K562 (cell line): ENCODE data around the gene PATE3. TPM values are rescaled to one million over a fixed set of nuclear protein-coding genes. Genes with fewer than 3 reads are reported as not detected.

Experiments used
- ATAC-seq: fragments of 200-7000 bp; cut with Tn5 transposase; 3 replicates; pipeline ENCODE4 v1.9.1; 2020; ENCODE audit warnings: moderate library complexity
- BruUV-seq: library from RNA; stranded (reverse); fragments of 400-500 nt; replicated peaks from 2 replicates; lab custom pipeline; 2021; lab: Mats Ljungman, UMichigan
- CTCF ChIA-PET: fragments of 300-600 bp; formaldehyde crosslinking; extraction: SDS; loops from one replicate; lab custom pipeline; 2021; ENCODE audit warnings: low intra/inter-chr PET ratio; lab: Yijun Ruan, JAX
- POLR2A ChIA-PET: fragments of 300-600, 350-650 bp; sonication (Branson Sonifier 250); formaldehyde crosslinking; extraction: SDS; loops from one replicate; lab custom pipeline; 2021; ENCODE audit warnings: antibody characterized with exemption, inconsistent platforms; lab: Yijun Ruan, JAX
- DNase-seq, 4 experiments: peaks; one replicate each; pipeline versions ENCODE4 v3.0.0 to v3.0.0-alpha.2; 2011 to 2018; ENCODE audit warnings: low spot score in 3 of 4, mixed read lengths in 3 of 4; ENCODE audit errors: extremely low read depth in 1 of 4
- FAIRE-seq: peaks from 2 replicates; lab custom pipeline; 2011; peaks lifted over from hg19 to GRCh38; lab: Jason Lieb, UNC
- H2AFZ ChIP-seq: 2 replicates; pipeline ENCODE4 v1.6.0; 2011; ENCODE audit warnings: low read depth, low read length, control low read depth, inconsistent platforms
- H3K27ac ChIP-seq: fragments of 200-600 bp; 3 replicates; pipeline ENCODE4 v1.8.0; 2011; ENCODE audit warnings: low read depth, mild to moderate bottlenecking, control low read depth, inconsistent platforms, low read length, moderate library complexity, mixed read lengths; ENCODE audit errors: extremely low read depth
- H3K27me3 ChIP-seq, 2 experiments: fragments of 300-600 bp in 1 of 2; 2 replicates in 1 of 2; 3 replicates in 1 of 2; pipeline versions ENCODE4 v1.6.0 to v1.8.0; 2011; ENCODE audit warnings: inconsistent platforms in 2 of 2, low read length in 2 of 2, mild to moderate bottlenecking in 1 of 2, mixed read lengths in 1 of 2, moderate library complexity in 1 of 2; ENCODE audit not compliant: control insufficient read depth in 2 of 2, insufficient read depth in 2 of 2
- H3K36me3 ChIP-seq: fragments of 300-600 bp; 3 replicates; pipeline ENCODE4 v1.8.0; 2011; ENCODE audit warnings: mild to moderate bottlenecking, low read length, inconsistent platforms; ENCODE audit not compliant: control insufficient read depth, insufficient read depth
- H3K4me1 ChIP-seq, 2 experiments: fragments of 200-600 bp in 1 of 2; replicated peaks in 1 of 2; 2 replicates in 1 of 2; 3 replicates in 1 of 2; pipeline versions ENCODE4 v1.5.1 to v1.8.0; 2011; ENCODE audit warnings: inconsistent platforms in 2 of 2, low read length in 2 of 2, mild to moderate bottlenecking in 1 of 2, mixed read lengths in 1 of 2, moderate library complexity in 1 of 2; ENCODE audit not compliant: control insufficient read depth in 2 of 2, insufficient read depth in 2 of 2
- H3K4me2 ChIP-seq: 2 replicates; pipeline ENCODE4 v1.6.1; 2011; ENCODE audit warnings: low read length, control low read depth, inconsistent platforms, mixed read lengths; ENCODE audit not compliant: insufficient read depth
- H3K4me3 ChIP-seq: fragments of 200-600 bp; sonication (generic), shearing (Covaris generic); 2 replicates; pipeline ENCODE4 v1.5.1; 2016; ENCODE audit warnings: control low read depth, inconsistent platforms
- H3K79me2 ChIP-seq: fragments of 200-600 bp; 3 replicates; pipeline ENCODE4 v1.8.0; 2011; ENCODE audit warnings: low read length, inconsistent platforms; ENCODE audit not compliant: control insufficient read depth, insufficient read depth
- H3K9ac ChIP-seq, 2 experiments: 2 replicates each; pipeline versions ENCODE4 v1.6.0 to v1.6.1; 2011; ENCODE audit warnings: low read depth in 2 of 2, low read length in 2 of 2, control low read depth in 1 of 2, inconsistent platforms in 1 of 2, mild to moderate bottlenecking in 1 of 2, mixed read lengths in 1 of 2; ENCODE audit not compliant: insufficient read depth in 1 of 2
- H3K9me1 ChIP-seq: one replicate; pipeline ENCODE4 v1.6.0; 2011; ENCODE audit warnings: inconsistent platforms, mild to moderate bottlenecking, low read length, moderate library complexity; ENCODE audit not compliant: control insufficient read depth, insufficient read depth
- H3K9me3 ChIP-seq: replicated peaks from 2 replicates; pipeline ENCODE4 v1.5.1; 2011; ENCODE audit warnings: low read depth, low read length, inconsistent platforms; ENCODE audit not compliant: control insufficient read depth, insufficient read depth
- H4K20me1 ChIP-seq: replicated peaks from 2 replicates; pipeline ENCODE4 v1.6.1; 2011; ENCODE audit warnings: low read length, inconsistent platforms, mixed read lengths; ENCODE audit not compliant: control insufficient read depth, insufficient read depth
- ARID4B ChIP-seq: sonication (generic); formaldehyde crosslinking; IDR thresholded peaks from 2 replicates; pipeline ENCODE4 v1.8.0; 2022; ENCODE audit warnings: mild to moderate bottlenecking, missing genetic modification reagents
- CGGBP1 ChIP-seq: fragments of 250-450 bp; sonication (Bioruptor Pico); IDR thresholded peaks from 2 replicates; pipeline ENCODE4 v1.9.0; 2021; ENCODE audit warnings: mild to moderate bottlenecking
- CHCHD3 ChIP-seq: fragments of 250-450 bp; sonication (Bioruptor Pico); IDR thresholded peaks from 2 replicates; pipeline ENCODE4 v2.1.2; 2022; ENCODE audit warnings: mild to moderate bottlenecking
- RBM22 ChIP-seq: fragments of 200-400 bp; formaldehyde crosslinking; IDR thresholded peaks from 2 replicates; pipeline ENCODE4 v1.6.1; 2018; ENCODE audit warnings: low read length, low read depth; ENCODE audit not compliant: poor library complexity, severe bottlenecking
- WGBS: fragments of 100-300 bp; shearing (Covaris generic); methylation state at CpG from one replicate; pipeline ENCODE4 v1.1.6; 2016; ENCODE audit warnings: low coverage, mixed read lengths; ENCODE audit not compliant: insufficient coverage; ENCODE audit errors: missing lambda C conversion rate; 5-methylcytosine and 5-hydroxymethylcytosine counted together
- in situ Hi-C: fragments of 300-500 bp; cut with MboI; formaldehyde crosslinking; loops from 4 replicates; pipeline ENCODE4 v1.15.0; 2018; ENCODE audit warnings: inconsistent platforms, mixed read lengths
- intact Hi-C: fragments of 100-400 bp; cut with micrococcal nuclease; formaldehyde crosslinking; loops from 2 replicates; pipeline ENCODE4 v1.14.2; 2022
- polyA plus RNA-seq, 8 experiments: library from polyadenylated mRNA; depleted of rRNA in 4 of 8; stranded (reverse) in 5 of 8; unstranded in 3 of 8; fragments of >200 nt; fragmentation: Nextera tagmentation in 2 of 8; fragmentation: Illumina TruSeq in 1 of 8; extraction: Ambion mirVana in 2 of 8; extraction: Trizol in 1 of 8; gene quantifications; 2 replicates each; pipeline versions ENCODE4 v1.2.1 to v1.2.3, GENCODE V29; 2011 to 2014; ENCODE audit warnings: inconsistent platforms in 1 of 8, missing spikeins in 1 of 8
- total RNA-seq, 7 experiments: library from RNA; depleted of rRNA in 6 of 7; stranded (reverse); fragments of >200 nt in 6 of 7; fragmentation: Illumina TruSeq in 2 of 7; extraction: Trizol in 2 of 7; gene quantifications; 2 replicates each; pipeline versions ENCODE4 v1.2.1 to v1.2.3, GENCODE V29; 2011 to 2021; ENCODE audit warnings: low replicate concordance in 1 of 7
- TF ChIP-seq, protein P1 (sequence below): fragments of 200-600 bp; sonication (generic); IDR thresholded peaks from one replicate; pipeline ENCODE4 v1.6.1; 2012; ENCODE audit warnings: mild to moderate bottlenecking, low read depth, low read length, inconsistent platforms

PATE3 gene
- total and polyA plus RNA-seq, 9 of the 15 experiments (the other 6 are each of a cell fraction or from before 2014, with no cell fraction given) = not detected

DNA sequence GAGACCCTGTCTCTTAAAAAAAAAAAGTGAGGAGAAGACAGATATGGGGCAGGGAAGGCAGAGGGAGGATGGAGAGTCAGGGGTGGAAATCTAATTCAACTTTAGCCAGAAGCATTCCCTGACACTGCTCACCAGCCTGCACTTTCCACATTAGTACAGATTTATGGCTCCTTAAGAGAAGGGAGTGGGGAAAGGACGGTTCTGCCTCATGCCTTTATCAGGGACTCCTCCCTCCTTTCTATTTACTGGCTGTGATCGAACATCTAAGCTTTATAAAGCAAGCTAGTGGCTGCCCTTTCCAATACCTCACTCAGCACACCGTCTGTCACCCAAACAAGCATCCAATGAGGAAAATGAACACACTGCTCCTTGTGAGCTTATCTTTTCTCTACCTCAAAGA, 45.1 kb downstream of the PATE3 start, which contains the start of gene PATE4:
Gene PATE4, plus strand, starts transcription at position 301 of the 400 bp plus-strand sequence. Its CDS starts 44 bp downstream, at position 345.
- Histone ChIP-seq H4K20me1 (no peaks in the 10 kb centered on the region), H3K27ac (no peak within 1 kb of the TSS), H3K4me3 (no peak within 1 kb of the TSS), H3K4me1 (no peaks in the 10 kb centered on the region; a peak in 1 of 5 replicates), H3K9me3 (no peaks in the 10 kb centered on the region), H3K36me3 (no peaks in the 10 kb centered on the region), H3K4me2 (no peak within 1 kb of the TSS), H2AFZ (no peak within 1 kb of the TSS), H3K79me2 (no peaks in the 10 kb centered on the region), H3K9me1 (no peaks in the 10 kb centered on the region), H3K9ac (no peak within 1 kb of the TSS), H3K27me3 (peaks cover 0 to 3% of the 10 kb centered on the region in 2 experiments; a peak in 1 of 5 replicates)
- FAIRE-seq (no peak), ATAC-seq (no peak), DNase-seq (no peak)
- ChIA-PET POLR2A (no interaction called here), CTCF (no interaction called here)
- in situ Hi-C loops (no loop called here), intact Hi-C loops (no loop called here)
- BruUV-seq = no TSS peak
- 7% methylated on average over 3 of the region's 3 CpGs for WGBS
- TF ChIP-seq CGGBP1 = no peak
- TF ChIP-seq ARID4B (CRISPR knock-in tag) = no peak
- TF ChIP-seq RBM22 = no peak
- TF ChIP-seq, protein P1, sequence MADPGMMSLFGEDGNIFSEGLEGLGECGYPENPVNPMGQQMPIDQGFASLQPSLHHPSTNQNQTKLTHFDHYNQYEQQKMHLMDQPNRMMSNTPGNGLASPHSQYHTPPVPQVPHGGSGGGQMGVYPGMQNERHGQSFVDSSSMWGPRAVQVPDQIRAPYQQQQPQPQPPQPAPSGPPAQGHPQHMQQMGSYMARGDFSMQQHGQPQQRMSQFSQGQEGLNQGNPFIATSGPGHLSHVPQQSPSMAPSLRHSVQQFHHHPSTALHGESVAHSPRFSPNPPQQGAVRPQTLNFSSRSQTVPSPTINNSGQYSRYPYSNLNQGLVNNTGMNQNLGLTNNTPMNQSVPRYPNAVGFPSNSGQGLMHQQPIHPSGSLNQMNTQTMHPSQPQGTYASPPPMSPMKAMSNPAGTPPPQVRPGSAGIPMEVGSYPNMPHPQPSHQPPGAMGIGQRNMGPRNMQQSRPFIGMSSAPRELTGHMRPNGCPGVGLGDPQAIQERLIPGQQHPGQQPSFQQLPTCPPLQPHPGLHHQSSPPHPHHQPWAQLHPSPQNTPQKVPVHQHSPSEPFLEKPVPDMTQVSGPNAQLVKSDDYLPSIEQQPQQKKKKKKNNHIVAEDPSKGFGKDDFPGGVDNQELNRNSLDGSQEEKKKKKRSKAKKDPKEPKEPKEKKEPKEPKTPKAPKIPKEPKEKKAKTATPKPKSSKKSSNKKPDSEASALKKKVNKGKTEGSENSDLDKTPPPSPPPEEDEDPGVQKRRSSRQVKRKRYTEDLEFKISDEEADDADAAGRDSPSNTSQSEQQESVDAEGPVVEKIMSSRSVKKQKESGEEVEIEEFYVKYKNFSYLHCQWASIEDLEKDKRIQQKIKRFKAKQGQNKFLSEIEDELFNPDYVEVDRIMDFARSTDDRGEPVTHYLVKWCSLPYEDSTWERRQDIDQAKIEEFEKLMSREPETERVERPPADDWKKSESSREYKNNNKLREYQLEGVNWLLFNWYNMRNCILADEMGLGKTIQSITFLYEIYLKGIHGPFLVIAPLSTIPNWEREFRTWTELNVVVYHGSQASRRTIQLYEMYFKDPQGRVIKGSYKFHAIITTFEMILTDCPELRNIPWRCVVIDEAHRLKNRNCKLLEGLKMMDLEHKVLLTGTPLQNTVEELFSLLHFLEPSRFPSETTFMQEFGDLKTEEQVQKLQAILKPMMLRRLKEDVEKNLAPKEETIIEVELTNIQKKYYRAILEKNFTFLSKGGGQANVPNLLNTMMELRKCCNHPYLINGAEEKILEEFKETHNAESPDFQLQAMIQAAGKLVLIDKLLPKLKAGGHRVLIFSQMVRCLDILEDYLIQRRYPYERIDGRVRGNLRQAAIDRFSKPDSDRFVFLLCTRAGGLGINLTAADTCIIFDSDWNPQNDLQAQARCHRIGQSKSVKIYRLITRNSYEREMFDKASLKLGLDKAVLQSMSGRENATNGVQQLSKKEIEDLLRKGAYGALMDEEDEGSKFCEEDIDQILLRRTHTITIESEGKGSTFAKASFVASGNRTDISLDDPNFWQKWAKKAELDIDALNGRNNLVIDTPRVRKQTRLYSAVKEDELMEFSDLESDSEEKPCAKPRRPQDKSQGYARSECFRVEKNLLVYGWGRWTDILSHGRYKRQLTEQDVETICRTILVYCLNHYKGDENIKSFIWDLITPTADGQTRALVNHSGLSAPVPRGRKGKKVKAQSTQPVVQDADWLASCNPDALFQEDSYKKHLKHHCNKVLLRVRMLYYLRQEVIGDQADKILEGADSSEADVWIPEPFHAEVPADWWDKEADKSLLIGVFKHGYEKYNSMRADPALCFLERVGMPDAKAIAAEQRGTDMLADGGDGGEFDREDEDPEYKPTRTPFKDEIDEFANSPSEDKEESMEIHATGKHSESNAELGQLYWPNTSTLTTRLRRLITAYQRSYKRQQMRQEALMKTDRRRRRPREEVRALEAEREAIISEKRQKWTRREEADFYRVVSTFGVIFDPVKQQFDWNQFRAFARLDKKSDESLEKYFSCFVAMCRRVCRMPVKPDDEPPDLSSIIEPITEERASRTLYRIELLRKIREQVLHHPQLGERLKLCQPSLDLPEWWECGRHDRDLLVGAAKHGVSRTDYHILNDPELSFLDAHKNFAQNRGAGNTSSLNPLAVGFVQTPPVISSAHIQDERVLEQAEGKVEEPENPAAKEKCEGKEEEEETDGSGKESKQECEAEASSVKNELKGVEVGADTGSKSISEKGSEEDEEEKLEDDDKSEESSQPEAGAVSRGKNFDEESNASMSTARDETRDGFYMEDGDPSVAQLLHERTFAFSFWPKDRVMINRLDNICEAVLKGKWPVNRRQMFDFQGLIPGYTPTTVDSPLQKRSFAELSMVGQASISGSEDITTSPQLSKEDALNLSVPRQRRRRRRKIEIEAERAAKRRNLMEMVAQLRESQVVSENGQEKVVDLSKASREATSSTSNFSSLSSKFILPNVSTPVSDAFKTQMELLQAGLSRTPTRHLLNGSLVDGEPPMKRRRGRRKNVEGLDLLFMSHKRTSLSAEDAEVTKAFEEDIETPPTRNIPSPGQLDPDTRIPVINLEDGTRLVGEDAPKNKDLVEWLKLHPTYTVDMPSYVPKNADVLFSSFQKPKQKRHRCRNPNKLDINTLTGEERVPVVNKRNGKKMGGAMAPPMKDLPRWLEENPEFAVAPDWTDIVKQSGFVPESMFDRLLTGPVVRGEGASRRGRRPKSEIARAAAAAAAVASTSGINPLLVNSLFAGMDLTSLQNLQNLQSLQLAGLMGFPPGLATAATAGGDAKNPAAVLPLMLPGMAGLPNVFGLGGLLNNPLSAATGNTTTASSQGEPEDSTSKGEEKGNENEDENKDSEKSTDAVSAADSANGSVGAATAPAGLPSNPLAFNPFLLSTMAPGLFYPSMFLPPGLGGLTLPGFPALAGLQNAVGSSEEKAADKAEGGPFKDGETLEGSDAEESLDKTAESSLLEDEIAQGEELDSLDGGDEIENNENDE = no peak
- TF ChIP-seq CHCHD3 (CRISPR knock-in tag) = no peak
